GM10248 (cell line): ENCODE measurements around the gene FADS2.

Experiments used
- CTCF ChIA-PET: fragments of 300-600 bp; sonication (Branson Sonifier 250); formaldehyde crosslinking; extraction: SDS; loops from one replicate; lab custom pipeline; 2021; ENCODE audit warnings: antibody characterized with exemption; lab: Yijun Ruan, JAX
- POLR2A ChIA-PET: fragments of 350-650 bp; sonication (Branson Sonifier 250); formaldehyde crosslinking; extraction: SDS; loops from one replicate; lab custom pipeline; 2020; ENCODE audit warnings: antibody characterized with exemption; lab: Yijun Ruan, JAX
- DNase-seq: peaks from one replicate; pipeline ENCODE4 v3.0.0; 2012; ENCODE audit errors: extremely low spot score
- TF ChIP-seq, protein P1 (sequence below): IDR thresholded peaks from 2 replicates; pipeline ENCODE4 v1.5.1; 2012; ENCODE audit warnings: mild to moderate bottlenecking, low read depth; ENCODE audit errors: extremely low read depth, missing control alignments, control extremely low read depth

Gene FADS2

GRCh38 chr11:61810671-61811175 lies 17.4 kb upstream of the FADS2 start:
- ChIA-PET CTCF (interaction anchor here (1.9 to 8.8 kb wide), 2 partner anchors 10 to 14 kb away, joined by 9 to 103 read pairs; no protein-coding TSS in a partner anchor), POLR2A (no interaction called here)
- TF ChIP-seq, protein P1, sequence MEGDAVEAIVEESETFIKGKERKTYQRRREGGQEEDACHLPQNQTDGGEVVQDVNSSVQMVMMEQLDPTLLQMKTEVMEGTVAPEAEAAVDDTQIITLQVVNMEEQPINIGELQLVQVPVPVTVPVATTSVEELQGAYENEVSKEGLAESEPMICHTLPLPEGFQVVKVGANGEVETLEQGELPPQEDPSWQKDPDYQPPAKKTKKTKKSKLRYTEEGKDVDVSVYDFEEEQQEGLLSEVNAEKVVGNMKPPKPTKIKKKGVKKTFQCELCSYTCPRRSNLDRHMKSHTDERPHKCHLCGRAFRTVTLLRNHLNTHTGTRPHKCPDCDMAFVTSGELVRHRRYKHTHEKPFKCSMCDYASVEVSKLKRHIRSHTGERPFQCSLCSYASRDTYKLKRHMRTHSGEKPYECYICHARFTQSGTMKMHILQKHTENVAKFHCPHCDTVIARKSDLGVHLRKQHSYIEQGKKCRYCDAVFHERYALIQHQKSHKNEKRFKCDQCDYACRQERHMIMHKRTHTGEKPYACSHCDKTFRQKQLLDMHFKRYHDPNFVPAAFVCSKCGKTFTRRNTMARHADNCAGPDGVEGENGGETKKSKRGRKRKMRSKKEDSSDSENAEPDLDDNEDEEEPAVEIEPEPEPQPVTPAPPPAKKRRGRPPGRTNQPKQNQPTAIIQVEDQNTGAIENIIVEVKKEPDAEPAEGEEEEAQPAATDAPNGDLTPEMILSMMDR, result no peak
- DNase-seq, result no peak

DNA sequence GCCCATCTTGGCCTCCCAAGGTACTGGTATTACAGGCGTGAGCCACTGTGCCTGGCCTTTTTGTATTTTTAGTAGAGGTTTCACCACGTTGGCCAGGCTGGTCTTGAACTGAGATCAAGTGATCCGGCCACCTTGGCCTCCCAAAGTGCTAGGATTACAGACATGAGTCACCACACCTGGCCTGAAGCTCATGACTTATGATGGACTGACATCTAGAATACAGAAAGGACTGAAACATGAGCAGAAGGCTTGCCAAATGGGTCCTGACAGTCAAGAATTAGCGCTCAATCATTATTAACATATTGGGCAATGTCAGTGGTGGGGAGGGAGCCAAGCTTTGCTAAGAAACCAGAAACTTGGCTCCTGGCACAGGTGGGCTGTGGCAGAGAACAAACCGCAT lies 16.3 kb upstream of the FADS2 start:
- CTCF ChIA-PET, result interaction anchor here (1.0 to 8.8 kb wide), 4 partner anchors 9 to 59 kb away, joined by 3 to 103 read pairs (median 8); no protein-coding TSS in a partner anchor
- TF ChIP-seq, protein P1, result no peak
- DNase-seq, result no peak
- POLR2A ChIA-PET, result no interaction called here

- ChIA-PET CTCF (interaction anchor here (1.0 to 8.8 kb wide), 5 partner anchors 8 to 86 kb away, joined by 3 to 103 read pairs (median 9); no protein-coding TSS in a partner anchor), POLR2A (no interaction called here)
- no peak for DNase-seq
- TF ChIP-seq, protein P1, result no peak
Measured at GRCh38 chr11:61812736-61813411, 15.2 kb upstream of the FADS2 start.

DNA sequence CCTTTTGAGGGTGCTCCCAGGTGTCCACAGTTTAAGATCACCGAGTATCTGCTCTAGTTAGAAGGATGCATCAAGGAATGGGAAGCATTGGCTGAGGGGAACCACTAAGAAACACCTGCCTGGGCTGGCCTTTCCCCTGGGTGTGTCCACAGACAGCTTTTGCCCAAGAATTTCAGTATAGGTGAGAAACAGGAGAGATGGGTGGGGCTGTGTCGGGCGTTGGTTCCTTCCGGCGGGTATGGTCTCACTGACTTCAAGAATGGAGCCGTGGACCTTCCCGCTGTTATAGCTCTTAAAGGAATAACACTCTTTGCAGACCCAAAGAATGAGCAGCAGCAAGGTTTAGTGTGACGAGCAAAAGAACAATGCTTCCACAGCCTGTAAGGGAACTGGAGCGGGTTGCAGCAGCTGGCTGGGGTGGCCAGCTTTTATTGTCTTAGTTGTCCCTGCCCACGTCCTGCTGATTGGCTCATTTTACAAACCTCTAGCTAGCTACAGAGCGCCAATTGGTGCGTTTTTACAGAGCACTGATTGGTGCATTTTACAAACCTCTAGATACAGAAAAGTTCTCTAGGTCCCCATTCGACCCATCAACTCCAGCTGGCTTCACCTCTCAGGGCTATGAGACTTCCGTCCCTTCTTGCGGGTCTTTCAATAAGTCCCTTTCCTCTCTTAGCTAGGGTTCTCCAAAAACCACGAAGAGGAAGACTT lies 13.7 kb upstream of the FADS2 start:
- TF ChIP-seq, protein P1, result no peak
- peak; percentile 27 for DNase-seq

DNA sequence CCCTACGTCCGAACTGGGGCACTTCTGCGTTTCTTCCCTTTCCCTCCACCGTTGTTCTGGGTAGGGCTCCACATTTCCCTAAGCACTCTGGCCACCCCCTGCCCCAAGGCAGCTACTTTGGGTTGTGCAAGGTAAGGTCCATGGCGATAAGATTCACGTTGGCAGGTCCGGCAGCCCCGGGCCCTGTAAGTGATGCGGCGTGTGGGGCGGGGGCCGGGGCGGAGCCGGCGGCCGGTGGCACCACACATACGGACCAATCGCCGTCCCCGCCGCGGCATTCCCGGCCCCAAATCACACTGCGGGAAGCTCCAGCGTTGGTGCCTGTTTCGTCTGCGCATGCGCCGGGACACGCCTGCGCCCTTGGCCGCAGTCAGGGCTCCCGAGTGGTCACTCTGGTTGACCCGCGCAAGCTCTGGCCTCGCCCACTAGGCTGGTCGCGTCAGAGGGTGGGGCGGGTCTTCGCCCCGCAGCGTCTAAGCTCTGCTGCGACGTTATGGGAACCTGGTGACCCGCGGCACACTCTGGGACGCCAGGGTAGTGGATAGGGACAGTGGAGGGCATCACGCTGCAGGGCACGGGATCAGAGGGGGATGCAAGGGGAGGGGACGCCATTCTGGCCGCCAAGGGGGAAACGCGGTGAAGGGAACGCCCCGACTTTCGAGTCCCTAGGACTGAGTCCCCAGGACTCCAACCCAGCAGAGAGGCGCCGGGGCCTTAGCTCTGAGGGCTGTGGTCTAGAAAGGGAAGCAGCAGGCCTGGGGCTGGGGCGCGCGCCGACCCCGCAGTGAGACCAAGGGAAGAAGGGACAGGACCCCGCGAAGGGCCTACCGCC lies 12.9 kb upstream of the FADS2 start:
- TF ChIP-seq, protein P1, result no peak
- POLR2A ChIA-PET, result interaction anchor here (0.8 to 2.3 kb wide), 8 partner anchors 11 to 151 kb away, joined by 3 to 16 read pairs (median 6); partner anchors contain the start of genes FADS2, FEN1, FTH1 and TMEM258
- DNase-seq, result peak; percentile 96
- CTCF ChIA-PET, result interaction anchor here (1.0 to 8.8 kb wide), 23 partner anchors 9 to 293 kb away, joined by 3 to 103 read pairs (median 6); partner anchors contain the start of genes FADS2, FADS3 and FEN1

More for the DNA sequence above, 13.7 kb upstream of the FADS2 start:
- ChIA-PET CTCF (interaction anchor here (1.0 to 8.8 kb wide), 20 partner anchors 8 to 293 kb away, joined by 3 to 103 read pairs (median 8); partner anchors contain the start of genes FADS2, FADS3 and FEN1), POLR2A (interaction anchor here (0.8 to 2.3 kb wide), 8 partner anchors 11 to 152 kb away, joined by 3 to 16 read pairs (median 6); partner anchors contain the start of genes FADS2, FEN1, FTH1 and TMEM258)
